ENCODE results near the gene TRMT1L. TPM values are rescaled to one million over a fixed set of nuclear protein-coding genes. Genes with fewer than 3 reads are reported as not detected.
A peak's percentile ranks its signal among the peaks of the same experiment; 100 is the strongest.

The TRMT1L gene
- total and polyA plus RNA-seq, 10 of the 15 experiments (the other 5 are each of a cell fraction or from before 2014, with no cell fraction given) = 3.5 to 35.2 (median 16.9) TPM

- TF ChIP-seq NFYB (IDR thresholded peaks at IDR 0.05; ENCODE audit: insufficient read depth, low read depth, low read length) (no peak), HDAC6 (IDR thresholded peaks at IDR 0.05; ENCODE audit: unreplicated experiment) (peak; percentile 50), BRCA1 (IDR thresholded peaks at IDR 0.05; ENCODE audit: low read depth, low read length) (no peak), E4F1 (IDR thresholded peaks at IDR 0.05; ENCODE audit: borderline replicate concordance, partially characterized antibody) (no peak), GABPA (IDR thresholded peaks at IDR 0.05; ENCODE audit: low read depth) (no peak), PAX8 (IDR thresholded peaks at IDR 0.05) (no peak), TCF7 (IDR thresholded peaks at IDR 0.05; ENCODE audit: borderline replicate concordance) (no peak), CBX3 (IDR thresholded peaks at IDR 0.05; ENCODE audit: borderline replicate concordance, low read depth) (no peak), JUND (IDR thresholded peaks at IDR 0.05; ENCODE audit: low read depth, low read length) (no peak), PML (IDR thresholded peaks at IDR 0.05; ENCODE audit: low read length) (0 out of 2 replicates have a peak, but pooled peaks have one; percentile 11), EZH2 (IDR thresholded peaks at IDR 0.05; ENCODE audit: borderline replicate concordance, control insufficient read depth, low read depth, low read length) (no peak), RAD51 (IDR thresholded peaks at IDR 0.05) (no peak), ZZZ3 (IDR thresholded peaks at IDR 0.05; ENCODE audit: control insufficient read depth, insufficient read length, low read depth) (no peak), IKZF2 (IDR thresholded peaks at IDR 0.05) (peak; percentile 35 to 43; a peak in 2 of 4 replicates), MTA3 (IDR thresholded peaks at IDR 0.05; ENCODE audit: borderline replicate concordance, low read length) (peak; percentile 26; the same call in 1 of the 2 replicates), ZBED1 (IDR thresholded peaks at IDR 0.05; ENCODE audit: borderline replicate concordance) (peak; percentile 44; the same call in 1 of the 2 replicates), JUNB (IDR thresholded peaks at IDR 0.05) (no peak)
- TF ChIP-seq, protein P1, sequence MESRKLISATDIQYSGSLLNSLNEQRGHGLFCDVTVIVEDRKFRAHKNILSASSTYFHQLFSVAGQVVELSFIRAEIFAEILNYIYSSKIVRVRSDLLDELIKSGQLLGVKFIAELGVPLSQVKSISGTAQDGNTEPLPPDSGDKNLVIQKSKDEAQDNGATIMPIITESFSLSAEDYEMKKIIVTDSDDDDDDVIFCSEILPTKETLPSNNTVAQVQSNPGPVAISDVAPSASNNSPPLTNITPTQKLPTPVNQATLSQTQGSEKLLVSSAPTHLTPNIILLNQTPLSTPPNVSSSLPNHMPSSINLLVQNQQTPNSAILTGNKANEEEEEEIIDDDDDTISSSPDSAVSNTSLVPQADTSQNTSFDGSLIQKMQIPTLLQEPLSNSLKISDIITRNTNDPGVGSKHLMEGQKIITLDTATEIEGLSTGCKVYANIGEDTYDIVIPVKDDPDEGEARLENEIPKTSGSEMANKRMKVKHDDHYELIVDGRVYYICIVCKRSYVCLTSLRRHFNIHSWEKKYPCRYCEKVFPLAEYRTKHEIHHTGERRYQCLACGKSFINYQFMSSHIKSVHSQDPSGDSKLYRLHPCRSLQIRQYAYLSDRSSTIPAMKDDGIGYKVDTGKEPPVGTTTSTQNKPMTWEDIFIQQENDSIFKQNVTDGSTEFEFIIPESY (IDR thresholded peaks at IDR 0.05) = no peak
- TF ChIP-seq, protein P2, sequence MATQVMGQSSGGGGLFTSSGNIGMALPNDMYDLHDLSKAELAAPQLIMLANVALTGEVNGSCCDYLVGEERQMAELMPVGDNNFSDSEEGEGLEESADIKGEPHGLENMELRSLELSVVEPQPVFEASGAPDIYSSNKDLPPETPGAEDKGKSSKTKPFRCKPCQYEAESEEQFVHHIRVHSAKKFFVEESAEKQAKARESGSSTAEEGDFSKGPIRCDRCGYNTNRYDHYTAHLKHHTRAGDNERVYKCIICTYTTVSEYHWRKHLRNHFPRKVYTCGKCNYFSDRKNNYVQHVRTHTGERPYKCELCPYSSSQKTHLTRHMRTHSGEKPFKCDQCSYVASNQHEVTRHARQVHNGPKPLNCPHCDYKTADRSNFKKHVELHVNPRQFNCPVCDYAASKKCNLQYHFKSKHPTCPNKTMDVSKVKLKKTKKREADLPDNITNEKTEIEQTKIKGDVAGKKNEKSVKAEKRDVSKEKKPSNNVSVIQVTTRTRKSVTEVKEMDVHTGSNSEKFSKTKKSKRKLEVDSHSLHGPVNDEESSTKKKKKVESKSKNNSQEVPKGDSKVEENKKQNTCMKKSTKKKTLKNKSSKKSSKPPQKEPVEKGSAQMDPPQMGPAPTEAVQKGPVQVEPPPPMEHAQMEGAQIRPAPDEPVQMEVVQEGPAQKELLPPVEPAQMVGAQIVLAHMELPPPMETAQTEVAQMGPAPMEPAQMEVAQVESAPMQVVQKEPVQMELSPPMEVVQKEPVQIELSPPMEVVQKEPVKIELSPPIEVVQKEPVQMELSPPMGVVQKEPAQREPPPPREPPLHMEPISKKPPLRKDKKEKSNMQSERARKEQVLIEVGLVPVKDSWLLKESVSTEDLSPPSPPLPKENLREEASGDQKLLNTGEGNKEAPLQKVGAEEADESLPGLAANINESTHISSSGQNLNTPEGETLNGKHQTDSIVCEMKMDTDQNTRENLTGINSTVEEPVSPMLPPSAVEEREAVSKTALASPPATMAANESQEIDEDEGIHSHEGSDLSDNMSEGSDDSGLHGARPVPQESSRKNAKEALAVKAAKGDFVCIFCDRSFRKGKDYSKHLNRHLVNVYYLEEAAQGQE (IDR thresholded peaks at IDR 0.05; ENCODE audit: low read depth, low read length) = no peak
- TF ChIP-seq, protein P3, sequence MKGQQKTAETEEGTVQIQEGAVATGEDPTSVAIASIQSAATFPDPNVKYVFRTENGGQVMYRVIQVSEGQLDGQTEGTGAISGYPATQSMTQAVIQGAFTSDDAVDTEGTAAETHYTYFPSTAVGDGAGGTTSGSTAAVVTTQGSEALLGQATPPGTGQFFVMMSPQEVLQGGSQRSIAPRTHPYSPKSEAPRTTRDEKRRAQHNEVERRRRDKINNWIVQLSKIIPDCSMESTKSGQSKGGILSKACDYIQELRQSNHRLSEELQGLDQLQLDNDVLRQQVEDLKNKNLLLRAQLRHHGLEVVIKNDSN (IDR thresholded peaks at IDR 0.05; ENCODE audit: borderline replicate concordance, extremely low read length, insufficient read depth, low read depth, low read length) = no peak
These were observed 382 bp downstream of the TRMT1L start (continued) for GRCh38 chr1:185156288-185156853.
